PC-9 (cell line): ENCODE results near the gene PCDHGB5.
"Not testable (repeated sequence)": the region's sequence is repeated elsewhere in the genome, so short reads cannot be mapped to it uniquely, and the experiment has no call there.

Source experiments
- CTCF ChIP-seq: fragments of 200-600 bp; sonication (generic); conservative IDR thresholded peaks from 2 replicates; pipeline ENCODE4 v1.6.1; 2017; ENCODE audit warnings: mixed run types, antibody characterized with exemption, mild to moderate bottlenecking, moderate library complexity
- EZH2 ChIP-seq: fragments of 200-600 bp; sonication (generic); IDR thresholded peaks from 2 replicates; pipeline ENCODE4 v1.8.0; 2017; ENCODE audit warnings: antibody characterized with exemption, low read depth

GRCh38 chr5:141397756-141398551 lies at the start of gene PCDHGB5:
- not testable (repeated sequence) for TF ChIP-seq CTCF, EZH2
